Neural cell (in vitro differentiated cells): Measurements from ENCODE around the gene CRIM1.

ENCODE experiments used
- EP300 ChIP-seq: fragments of 450-650 bp; conservative IDR thresholded peaks from 2 replicates; pipeline ENCODE4 v1.6.1; 2014; ENCODE audit warnings: antibody characterized with exemption, mild to moderate bottlenecking, moderate library complexity; ENCODE audit not compliant: poor library complexity, severe bottlenecking
- EZH2 ChIP-seq: fragments of 200-600, 300-800 bp; shearing (Covaris generic), sonication (generic); IDR thresholded peaks from 2 replicates; pipeline ENCODE4 v1.6.1; 2014; ENCODE audit warnings: antibody characterized with exemption, low read length, borderline replicate concordance, mild to moderate bottlenecking; ENCODE audit not compliant: insufficient read depth, poor library complexity, severe bottlenecking
- MXI1 ChIP-seq: fragments of 450-650 bp; conservative IDR thresholded peaks from 2 replicates; pipeline ENCODE4 v1.6.1; 2014; ENCODE audit warnings: antibody characterized with exemption, mild to moderate bottlenecking; ENCODE audit not compliant: poor library complexity, severe bottlenecking
- POLR2AphosphoS5 ChIP-seq: IDR thresholded peaks from 2 replicates; pipeline ENCODE4 v1.6.1; 2012
- RAD21 ChIP-seq: fragments of 450-650 bp; conservative IDR thresholded peaks from 2 replicates; pipeline ENCODE4 v1.6.1; 2014; ENCODE audit warnings: antibody characterized with exemption, mild to moderate bottlenecking, moderate library complexity
- SMC3 ChIP-seq: fragments of 450-650 bp; conservative IDR thresholded peaks from 2 replicates; pipeline ENCODE4 v1.6.1; 2014; ENCODE audit warnings: antibody characterized with exemption, mild to moderate bottlenecking, moderate library complexity; ENCODE audit not compliant: poor library complexity
- TAF1 ChIP-seq: IDR thresholded peaks from 2 replicates; pipeline ENCODE4 v1.6.1; 2012; ENCODE audit warnings: low read depth
- TF ChIP-seq, protein P1 (sequence below): fragments of 450-650 bp; IDR thresholded peaks from 2 replicates; pipeline ENCODE4 v1.5.1; 2014; ENCODE audit warnings: antibody characterized with exemption, mild to moderate bottlenecking, moderate library complexity; ENCODE audit not compliant: poor library complexity, severe bottlenecking
- TF ChIP-seq, protein P2 (sequence below): IDR thresholded peaks from 2 replicates; pipeline ENCODE4 v1.6.1; 2012; ENCODE audit warnings: borderline replicate concordance

DNA sequence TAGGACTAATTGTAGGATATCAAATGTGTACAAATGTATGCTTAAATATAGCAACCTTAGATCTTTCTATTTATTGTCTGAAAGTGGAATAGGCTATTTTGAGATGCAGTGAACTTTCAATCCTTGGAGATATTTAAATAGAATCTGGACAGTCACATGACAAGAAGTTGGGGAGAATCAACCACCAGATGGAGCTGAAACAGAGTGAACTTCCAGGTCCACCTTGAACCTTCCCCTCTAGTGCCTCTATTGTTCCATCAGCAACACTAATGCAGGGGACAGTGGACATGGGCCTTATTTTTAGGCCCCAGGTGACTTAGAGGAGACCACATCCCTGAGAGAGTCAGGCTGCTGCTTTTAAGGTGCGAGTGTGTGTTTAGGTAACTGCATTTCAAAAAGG, 37.0 kb upstream of the CRIM1 start:
- TF ChIP-seq POLR2AphosphoS5 (no peak), EZH2 (no peak), MXI1 (no peak), EP300 (no peak), RAD21 (no peak), SMC3 (no peak), TAF1 (no peak)
- TF ChIP-seq, protein P1, sequence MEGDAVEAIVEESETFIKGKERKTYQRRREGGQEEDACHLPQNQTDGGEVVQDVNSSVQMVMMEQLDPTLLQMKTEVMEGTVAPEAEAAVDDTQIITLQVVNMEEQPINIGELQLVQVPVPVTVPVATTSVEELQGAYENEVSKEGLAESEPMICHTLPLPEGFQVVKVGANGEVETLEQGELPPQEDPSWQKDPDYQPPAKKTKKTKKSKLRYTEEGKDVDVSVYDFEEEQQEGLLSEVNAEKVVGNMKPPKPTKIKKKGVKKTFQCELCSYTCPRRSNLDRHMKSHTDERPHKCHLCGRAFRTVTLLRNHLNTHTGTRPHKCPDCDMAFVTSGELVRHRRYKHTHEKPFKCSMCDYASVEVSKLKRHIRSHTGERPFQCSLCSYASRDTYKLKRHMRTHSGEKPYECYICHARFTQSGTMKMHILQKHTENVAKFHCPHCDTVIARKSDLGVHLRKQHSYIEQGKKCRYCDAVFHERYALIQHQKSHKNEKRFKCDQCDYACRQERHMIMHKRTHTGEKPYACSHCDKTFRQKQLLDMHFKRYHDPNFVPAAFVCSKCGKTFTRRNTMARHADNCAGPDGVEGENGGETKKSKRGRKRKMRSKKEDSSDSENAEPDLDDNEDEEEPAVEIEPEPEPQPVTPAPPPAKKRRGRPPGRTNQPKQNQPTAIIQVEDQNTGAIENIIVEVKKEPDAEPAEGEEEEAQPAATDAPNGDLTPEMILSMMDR = no peak
- TF ChIP-seq, protein P2, sequence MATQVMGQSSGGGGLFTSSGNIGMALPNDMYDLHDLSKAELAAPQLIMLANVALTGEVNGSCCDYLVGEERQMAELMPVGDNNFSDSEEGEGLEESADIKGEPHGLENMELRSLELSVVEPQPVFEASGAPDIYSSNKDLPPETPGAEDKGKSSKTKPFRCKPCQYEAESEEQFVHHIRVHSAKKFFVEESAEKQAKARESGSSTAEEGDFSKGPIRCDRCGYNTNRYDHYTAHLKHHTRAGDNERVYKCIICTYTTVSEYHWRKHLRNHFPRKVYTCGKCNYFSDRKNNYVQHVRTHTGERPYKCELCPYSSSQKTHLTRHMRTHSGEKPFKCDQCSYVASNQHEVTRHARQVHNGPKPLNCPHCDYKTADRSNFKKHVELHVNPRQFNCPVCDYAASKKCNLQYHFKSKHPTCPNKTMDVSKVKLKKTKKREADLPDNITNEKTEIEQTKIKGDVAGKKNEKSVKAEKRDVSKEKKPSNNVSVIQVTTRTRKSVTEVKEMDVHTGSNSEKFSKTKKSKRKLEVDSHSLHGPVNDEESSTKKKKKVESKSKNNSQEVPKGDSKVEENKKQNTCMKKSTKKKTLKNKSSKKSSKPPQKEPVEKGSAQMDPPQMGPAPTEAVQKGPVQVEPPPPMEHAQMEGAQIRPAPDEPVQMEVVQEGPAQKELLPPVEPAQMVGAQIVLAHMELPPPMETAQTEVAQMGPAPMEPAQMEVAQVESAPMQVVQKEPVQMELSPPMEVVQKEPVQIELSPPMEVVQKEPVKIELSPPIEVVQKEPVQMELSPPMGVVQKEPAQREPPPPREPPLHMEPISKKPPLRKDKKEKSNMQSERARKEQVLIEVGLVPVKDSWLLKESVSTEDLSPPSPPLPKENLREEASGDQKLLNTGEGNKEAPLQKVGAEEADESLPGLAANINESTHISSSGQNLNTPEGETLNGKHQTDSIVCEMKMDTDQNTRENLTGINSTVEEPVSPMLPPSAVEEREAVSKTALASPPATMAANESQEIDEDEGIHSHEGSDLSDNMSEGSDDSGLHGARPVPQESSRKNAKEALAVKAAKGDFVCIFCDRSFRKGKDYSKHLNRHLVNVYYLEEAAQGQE = no peak
